GM19438 (cell line): ENCODE measurements around the gene PRSS50.
"Not testable (repeated sequence)": the region's sequence is repeated elsewhere in the genome, so short reads cannot be mapped to it uniquely, and the experiment has no call there.

ENCODE experiments used
- ATAC-seq: cut with Tn5 transposase; IDR thresholded peaks from one replicate; pipeline ENCODE4 v1.9.1; 2021; ENCODE audit warnings: low read depth; ENCODE audit not compliant: unreplicated experiment

PRSS50 gene

DNA sequence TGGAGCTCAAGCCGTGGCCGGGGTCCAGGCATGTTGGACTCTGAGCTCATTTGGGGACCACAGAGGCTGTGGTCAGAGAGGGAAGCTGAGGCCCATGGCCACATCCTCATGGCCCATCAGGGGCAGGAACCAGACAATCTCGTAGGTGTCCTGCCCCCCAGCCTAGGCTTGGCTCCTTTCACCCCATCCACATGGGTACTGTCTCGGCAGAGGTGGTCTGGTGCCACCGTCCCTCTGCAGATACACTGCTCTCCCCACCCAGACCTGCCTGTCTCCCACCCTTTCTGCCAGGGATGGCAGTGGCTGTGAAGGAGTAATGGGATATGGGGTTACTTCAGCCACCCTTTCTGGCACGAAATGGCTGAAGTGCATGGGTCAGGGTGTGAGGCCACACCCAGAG is 7.9 kb downstream of the PRSS50 start:
- ATAC-seq = no peak

DNA sequence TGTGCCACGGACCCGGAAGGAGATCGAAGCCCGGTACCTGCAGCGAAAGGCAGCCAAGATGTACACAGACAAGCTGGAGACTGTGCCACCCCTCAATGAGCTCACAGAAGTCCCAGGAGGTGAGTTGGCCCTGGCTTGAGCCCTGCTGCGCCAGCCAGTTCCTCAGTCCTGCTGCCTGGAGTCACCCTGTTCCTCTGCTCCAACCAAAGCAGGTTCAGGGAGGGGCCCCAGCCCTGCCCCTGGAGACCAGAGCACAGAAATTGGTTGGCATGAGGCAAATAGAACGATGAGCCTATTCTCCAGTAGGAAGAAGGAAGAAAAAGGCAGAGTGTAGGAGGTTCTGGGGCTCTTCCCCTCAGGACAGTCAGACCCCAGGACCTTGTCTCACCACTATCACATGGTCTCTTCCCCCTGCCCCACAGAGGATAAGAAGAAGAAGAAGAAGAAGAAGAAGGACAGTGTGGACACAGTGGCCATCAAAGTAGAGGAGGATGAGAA is 8.5 kb downstream of the PRSS50 start:
- no peak for ATAC-seq

DNA sequence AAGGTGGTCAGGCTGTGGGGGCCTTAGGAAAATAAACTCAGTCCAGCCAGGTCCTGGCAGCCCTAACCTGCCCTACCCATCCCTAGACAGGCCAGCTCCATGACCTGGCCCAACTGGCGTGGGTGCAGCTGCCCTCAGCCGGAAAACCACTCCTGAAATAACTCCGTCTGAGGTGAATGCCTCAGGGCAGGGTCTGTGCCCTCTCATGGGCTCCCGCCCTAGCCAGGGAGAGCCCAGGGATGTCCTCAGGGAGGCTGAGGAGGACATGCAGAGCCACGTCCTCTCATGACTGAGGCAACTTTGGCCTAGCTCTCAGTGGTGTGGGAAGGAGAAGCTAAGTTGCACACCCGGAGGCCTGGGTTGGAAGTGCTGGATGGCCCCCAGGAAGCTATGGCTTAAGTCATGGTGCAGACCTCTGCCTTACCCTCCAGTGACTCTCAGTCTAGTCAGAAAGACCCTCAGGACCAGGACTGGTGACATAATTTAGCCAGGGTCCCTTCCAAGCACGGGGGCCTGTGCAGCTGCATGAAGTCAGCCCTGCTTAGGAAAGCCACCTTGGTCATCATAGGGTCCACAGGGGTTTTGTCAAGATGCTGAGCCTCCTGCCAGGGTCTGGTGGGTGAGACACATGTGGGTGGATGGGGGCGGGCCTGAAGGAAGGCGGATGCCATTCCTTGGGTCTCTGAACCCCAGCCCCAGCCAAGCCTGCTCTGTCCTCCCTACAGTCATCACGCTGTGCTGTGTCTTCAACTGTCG is 9.1 kb downstream of the PRSS50 start:
- no peak for ATAC-seq

DNA sequence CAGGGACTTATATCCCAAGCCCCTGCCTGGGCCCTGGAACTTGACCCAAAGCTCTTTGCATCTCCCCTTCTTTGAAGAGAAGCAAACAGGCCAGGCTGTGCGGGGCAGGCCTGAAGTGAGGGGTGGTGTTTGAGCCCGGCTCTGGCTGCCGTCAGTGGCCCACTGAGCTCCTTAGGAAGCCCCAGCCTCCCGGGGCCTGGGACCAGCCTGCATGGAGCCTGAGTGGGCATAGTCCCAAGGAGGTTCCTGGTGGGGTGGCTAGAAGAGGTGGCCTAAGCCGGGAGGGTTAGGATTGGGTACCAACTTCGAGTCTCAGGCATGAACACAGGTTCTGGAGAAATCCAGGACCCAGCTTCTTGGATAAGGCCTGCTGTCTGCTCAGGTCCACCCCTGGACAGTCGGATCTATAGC is 10.1 kb downstream of the PRSS50 start:
- ATAC-seq = no peak

DNA sequence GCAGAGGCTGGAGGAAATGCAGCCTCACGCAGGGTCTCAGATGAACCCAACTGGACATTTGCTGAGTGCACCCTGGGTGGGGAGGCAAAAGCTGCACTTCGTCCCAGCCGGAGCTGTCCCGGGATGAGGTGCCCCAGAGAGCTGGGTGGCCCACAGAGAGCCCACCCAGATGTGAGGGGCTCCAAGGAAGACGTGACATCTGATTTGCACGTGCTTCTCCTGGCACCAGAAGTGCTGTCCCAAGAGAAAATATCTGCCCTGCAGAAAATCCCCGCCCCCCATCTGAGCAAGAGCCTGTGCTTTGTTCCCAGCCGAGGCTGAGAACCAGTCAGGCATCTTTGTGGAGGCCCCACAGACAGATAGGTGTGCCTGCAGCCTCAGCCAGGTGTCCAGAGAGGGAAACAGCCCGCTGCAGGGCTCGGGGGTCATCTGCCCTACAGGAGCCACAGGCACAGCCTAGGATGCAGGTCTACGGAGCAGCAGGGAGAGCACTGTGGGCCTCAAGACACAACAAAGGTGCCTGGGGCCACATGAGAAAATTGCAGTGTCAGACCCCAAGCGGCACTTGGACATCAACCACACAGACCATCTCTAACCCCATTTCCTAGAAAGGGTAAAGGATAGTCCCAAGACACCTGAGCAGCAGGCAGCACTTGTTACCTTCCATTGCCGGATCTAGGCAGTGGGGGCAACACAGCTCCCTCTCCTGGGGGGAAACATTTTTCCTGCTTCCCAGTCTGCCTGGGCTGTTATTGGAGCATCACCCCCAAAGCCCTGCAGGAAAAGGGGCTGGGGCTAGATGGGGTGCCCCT is 10.7 kb downstream of the PRSS50 start:
- ATAC-seq = no peak

DNA sequence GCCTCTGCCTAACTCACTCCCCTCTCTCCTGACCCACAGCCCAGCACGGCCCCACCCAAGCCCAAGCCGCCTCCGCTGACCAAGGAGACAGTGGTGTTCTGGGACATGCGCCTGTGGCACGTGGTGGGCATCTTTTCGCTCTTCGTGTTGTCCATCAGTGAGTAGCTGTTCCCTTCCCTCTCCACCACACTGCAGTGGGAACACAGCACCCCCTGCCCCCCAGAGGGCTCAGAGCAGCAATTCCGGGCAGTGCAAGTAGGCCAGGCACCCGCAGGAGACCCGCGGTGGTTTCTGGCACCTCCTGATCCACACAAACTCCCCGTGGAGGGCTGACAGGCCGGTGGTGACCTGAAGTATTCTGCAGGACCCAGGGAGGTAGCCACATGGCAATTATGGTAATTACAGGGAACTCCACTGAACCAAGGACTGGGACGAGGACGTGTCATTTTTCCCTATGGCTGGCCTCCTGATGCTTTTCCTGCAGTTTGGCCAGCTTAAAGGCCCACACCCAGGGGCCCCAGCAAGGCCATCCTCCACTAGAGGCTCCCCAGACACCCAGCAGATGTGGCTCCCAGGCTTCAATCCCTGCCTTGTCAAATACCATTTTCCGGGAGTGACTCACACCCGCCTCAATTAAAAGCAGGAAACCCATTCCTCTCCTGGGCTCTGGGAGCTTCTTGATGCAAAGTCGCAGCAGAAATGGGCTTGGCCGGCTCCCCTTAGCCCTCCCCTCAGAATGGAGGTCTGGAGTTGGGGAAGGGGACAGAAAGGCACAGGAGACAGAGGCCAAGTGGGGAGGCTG is 11.7 kb downstream of the PRSS50 start:
- ATAC-seq = no peak

DNA sequence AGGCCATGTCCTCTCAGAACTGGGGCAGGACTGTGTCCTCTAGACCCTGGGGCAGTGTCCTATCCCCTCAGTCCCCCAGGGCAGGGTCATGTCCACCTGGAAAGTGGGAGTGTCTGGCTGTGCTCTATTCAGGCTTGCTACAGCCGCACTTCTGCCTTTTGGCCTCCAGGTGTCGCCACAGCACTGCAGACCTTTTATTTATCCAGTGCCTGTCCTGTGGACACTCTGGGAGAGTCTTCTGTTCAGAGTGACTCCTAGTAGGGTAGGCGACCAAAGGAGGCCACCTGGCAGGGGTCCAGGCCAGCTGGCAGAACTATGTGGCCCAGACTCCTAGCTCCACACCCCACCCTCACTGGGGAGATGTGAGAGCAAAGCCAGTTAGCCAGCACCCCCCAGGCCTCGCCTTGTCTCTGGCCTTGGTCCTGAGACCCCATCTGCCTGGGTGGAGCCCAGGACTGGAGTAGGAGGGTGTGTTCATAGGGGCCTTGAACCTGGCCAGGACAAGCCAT is 12.6 kb downstream of the PRSS50 start:
- ATAC-seq = no peak

DNA sequence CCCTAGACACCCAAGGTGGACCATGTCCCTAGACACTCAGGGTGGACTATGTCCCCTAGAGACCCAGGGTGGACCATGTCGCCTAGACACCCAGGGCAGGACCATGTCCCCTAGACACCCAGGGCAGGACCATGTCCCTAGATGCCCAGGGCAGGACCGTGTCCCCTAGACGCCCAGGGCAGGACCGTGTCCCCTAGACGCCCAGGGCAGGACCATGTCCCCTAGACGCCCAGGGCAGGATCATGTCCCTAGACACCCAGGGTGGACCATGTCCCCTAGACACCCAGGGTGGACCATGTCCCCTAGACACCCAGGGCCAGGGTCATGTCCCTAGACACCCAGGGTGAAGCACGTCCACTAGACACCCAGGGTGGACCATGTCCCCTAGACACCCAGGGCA is 13.3 kb downstream of the PRSS50 start:
- ATAC-seq = not testable (repeated sequence)

DNA sequence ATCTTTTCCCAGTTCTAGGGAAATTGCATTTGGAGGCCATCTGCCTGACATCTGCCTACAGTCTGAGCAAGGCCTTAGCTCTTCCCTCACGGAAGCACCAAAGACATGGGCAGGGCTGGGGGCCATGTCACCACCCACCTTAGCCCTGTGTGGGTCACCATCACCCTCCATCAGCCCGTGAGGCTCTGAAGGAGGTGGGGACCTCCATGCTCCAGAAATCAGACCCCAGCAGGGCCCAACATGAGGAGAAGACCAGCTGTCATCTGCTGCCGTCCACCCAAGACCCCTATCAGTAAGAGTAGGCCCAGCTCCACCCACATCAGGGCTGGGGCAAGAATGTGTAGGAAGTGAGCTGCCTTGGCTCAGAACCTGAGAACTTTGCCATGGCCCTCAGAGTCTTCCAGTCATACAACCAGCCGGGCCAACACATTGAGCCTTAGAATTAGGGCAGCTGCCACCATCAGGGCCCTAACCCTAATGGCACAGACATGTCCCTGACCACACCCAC is 14.6 kb downstream of the PRSS50 start:
- no peak for ATAC-seq

DNA sequence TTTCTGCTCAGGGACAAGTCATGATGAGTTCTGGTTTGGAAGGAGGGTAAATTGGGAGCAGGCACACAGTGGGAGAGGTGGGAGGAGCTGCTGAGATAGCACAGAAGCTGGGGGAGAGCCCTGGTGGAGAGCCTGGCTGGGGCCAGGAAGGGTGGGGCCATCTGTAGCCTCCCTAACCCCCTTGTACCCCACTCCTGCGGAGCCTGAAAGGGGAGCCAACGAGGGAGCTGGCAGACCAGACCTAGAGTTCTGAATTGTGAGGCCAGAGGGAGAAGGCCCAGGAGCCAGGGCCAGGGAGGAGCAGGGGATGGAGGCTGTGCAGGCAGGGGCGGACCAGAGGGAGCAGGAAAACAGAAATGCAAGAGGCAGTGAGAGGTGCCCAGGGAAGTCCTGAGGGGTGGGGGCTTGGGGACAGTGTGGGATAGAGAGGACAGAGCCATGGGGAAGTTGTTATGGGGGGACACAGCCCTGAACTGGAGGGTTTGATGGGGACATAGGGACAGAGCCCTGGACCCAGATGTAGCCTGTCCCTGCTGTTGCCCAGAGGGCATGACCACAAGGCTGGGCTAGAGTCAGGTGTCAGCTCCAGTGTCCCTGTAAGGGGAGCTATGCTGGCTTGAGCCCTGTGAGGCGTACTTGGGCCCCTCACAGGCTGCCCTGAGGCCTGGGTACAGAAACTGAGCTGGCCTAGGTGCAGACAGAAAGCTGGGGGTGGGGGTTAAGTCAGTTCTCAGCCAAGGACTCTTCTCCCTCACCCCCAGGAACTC is 15.2 kb downstream of the PRSS50 start:
- ATAC-seq = no peak

DNA sequence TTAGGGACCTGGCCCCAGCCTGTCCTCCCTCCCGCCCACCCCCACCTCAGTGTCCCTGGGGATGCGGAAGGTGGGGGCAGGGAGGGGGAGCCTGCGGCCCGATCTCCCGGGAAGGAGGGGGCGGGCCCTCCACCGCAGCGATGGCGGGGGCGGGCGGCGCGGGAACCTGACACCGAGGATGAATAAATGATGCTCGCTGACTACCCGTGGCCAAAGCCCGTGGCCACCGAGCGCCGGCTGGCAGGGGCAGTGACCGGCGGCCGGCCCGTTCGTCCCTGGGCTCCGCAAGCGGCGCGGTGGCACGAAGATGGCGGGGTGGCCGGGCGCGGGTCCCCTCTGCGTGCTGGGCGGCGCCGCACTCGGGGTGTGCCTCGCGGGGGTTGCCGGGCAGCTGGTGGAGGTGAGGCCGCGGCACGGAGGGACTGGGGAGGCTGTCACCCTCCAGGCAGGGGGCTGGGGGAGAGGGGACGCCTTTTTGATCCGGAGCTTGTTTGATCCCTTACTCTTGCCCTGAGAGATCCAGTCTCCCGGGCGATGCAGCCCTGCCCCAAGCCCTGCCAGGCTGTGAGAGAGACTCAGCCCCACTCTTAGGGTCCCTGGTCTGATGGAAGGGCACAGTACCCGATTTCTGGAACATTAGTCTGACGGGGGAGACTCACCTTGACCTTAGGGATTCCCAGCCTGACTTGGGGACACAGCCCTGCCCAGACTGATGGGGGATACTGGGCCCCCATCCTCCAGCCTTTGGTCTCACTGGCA is 16.3 kb downstream of the PRSS50 start, which contains the start of gene TMIE:
TMIE (plus strand) TSS at position 212 of the 759 bp plus-strand sequence; CDS start at position 308, 96 bp downstream.
- no peak for ATAC-seq

DNA sequence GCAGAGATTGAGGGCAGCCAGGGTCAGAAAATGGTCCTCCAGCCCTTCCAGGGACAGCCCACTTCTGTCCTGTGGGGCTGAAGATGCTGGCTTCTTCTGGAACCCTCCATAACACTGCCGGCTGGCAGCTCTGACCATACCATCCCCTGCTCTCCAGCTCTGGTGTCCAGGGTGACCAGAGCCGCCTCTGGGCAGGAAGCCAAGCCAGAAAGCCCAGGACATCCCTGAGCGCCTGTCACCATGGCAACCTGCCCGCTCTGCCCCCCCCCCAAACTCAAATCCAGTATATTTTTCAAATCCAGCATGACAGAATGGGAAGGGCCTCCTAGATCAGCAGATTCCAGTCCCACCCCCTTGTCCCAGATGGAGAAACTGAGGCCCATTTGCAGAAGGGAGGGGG is 16.9 kb downstream of the PRSS50 start:
- no peak for ATAC-seq

DNA sequence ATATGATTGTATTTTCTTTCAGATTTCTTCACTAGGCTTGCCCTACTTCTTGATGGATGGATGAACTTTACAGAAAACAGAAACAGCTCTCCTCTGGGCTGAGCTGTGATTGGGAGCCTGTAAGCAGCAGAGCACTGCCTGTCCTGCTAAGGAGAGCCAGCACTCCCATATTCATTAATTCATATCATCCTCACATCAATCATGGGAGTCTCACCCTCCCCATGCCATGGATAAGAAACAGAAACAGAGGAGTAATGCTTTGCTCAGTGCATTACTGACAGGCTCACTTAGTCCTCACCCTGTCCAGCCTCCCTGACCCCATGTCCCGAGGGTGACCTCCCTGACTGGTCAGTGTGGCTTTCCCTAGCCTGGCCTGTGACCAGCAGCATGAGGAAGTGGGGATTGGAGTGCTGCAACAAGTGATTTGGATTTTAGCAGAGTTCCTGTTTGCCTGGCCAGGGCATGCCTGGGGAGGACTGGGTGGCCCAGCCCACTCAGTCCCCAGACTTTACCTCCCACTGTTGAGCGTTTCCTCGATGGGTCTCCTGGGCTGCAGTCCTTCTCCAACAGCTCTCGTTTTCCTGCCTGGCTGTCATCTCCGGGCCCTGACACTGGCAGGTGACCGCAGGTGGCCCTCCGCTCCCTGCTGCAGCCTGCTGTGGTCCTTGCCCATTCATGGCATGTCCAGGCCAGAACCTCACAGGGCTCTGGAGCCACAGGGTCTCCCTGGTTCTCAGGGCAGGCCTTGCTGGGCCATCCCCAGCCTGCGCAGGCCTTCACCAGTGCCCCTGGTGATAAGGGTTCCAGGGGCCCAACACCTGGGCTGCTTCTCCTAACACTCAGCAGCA is 17.8 kb downstream of the PRSS50 start:
- ATAC-seq = no peak

DNA sequence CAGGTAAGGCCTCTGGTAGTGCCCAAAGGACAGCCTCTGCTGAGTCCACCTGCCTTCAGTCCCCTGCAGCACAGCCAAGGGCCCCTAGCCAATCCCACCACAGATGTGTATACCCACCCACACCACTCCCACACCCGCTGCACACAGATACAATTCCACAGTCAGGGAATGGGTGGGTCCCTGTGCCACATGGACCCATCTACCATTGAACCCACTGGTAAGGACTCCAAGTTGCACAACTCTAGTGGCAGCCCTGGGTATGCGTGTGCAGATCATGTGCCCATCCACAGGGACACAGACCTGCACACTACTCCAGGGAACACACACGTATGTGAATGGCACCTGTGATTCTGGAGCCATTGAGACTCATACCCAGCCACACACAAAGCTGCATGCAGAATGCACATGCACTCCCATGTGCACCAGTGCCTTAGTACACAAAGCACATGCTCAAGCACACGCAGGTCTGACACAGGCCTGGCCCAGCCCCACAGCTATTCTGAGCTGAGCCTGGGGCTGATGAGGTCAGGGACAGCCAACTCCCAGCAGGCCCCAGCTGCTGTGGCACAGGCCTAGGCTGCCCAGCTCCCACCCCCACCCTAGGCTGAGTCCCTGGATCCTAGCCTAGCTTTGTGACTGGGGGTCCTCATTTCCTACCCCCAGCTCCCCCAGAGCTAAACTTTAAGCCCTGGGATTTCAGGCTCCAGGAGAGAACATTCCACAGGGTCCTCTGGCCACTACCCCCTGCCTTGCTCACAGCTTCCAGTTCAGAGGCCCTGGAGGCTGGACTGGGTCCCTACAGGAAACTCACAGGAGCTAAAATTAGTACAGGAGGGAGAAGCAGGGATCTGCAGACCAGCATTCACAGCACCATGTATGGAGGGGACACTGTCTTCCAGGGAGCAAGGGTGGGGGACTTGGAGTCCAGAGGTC is 21.4 kb downstream of the PRSS50 start:
- ATAC-seq = no peak

DNA sequence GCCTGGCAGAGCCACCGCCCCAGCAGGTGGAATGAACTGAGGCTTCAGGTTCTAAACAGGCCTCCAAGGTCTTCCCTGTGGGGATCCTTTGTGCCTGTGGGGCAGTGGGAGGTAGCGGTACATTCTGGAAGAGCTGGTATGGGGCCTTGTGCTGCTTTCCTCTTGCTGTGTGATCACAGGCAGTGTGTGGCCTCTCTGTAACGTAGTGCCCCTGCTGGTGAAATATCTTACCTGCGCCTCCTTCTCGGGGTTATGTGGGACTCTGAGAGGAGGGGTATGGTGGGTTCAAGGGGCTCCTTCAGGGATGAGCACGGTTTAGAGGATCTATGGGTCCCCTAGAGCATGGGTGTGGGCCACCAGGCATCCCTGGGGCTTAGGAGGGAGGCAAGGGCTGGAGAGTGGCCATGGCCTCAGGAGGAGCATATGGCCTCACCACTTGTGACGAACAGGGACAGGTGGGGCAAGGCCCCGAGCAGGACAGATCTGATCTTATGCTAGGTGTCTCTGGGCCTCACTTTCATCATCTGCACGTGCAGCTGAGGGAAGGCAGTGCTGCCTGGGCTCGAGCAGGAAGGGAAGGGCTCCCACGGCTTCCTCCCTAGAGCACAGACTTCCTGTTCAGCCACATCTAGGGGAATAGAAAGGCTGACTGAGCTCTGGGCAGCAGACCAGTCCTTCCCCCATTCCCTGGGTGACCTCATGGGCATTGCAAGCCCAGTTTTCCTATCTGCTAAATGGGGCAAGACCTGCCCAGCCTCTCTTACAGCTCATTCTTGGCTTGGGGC is 22.3 kb downstream of the PRSS50 start:
- no peak for ATAC-seq

DNA sequence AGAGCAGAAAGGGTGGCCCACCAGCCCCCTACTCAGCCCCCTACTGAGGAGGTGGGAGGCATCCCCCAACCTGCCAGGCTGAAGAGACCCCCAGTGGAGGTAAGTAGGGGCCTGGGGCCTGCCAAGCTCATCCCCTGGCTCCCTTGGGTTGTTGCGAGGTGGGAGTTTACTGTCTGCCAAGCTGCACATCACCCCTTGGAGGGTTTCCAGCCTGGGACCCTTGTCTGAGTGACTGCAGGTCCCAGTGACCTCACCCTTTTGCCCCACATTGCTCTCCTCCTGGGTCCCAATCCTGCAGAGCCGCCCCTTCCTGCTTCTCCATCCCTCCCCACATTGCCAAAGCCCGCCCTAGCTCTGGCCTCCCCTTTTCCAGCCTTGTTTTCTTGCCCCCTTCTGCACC is 23.1 kb downstream of the PRSS50 start:
- no peak for ATAC-seq
